Omental fat pad (tissue), 4 donors: Measurements from ENCODE around the gene VPS4A. TPM values are rescaled to one million over a fixed set of nuclear protein-coding genes. Genes with fewer than 3 reads are reported as not detected.
"Not testable (repeated sequence)": the region's sequence is repeated elsewhere in the genome, so short reads cannot be mapped to it uniquely, and the experiment has no call there.

ENCODE experiments used
- ATAC-seq: fragments of 150-250 bp; one replicate; pipeline ENCODE4 v1.9.1; 2016; ENCODE audit warnings: mild to moderate bottlenecking, moderate library complexity; ENCODE audit not compliant: low FRiP score
- DNase-seq: peaks from one replicate; pipeline ENCODE4 v3.0.0-alpha.2; 2019; ENCODE audit warnings: low spot score
- CTCF ChIP-seq, 3 donors: fragments of 450-650 bp; IDR thresholded peaks; one replicate each; pipeline ENCODE4 v1.5.1; 2016 to 2017; ENCODE audit warnings: antibody characterized with exemption in 3 of 3, mild to moderate bottlenecking in 3 of 3, moderate library complexity in 2 of 3
- total RNA-seq, 4 donors: library from RNA; depleted of rRNA; stranded (reverse); fragments of >200 nt; gene quantifications; one replicate each; pipeline ENCODE4 v1.1.0, GENCODE V29; 2016

The VPS4A gene
- total RNA-seq, 4 donors from 2014 or later, result 26.6 to 39.0 (median 34.1) TPM

DNA sequence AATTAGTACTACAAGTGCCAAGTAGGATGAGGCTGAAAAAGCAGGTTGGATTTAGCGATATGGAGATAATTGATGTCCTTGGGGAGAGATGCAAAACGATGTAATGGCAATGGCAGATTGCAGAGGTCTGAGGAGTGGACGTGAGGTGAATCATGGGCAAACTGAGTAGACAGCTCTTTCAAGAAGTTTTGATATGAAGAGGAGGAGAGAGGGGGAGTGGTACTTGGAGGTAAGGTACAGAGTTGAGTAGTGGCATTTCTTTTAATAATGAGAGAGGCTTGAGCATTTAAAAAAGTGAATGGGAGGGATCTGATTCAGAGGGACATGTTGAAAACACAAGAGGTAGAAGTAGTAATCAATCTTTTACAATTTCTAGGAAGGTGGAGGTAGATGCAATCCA lies 17.7 kb upstream of the VPS4A start:
- TF ChIP-seq CTCF (IDR thresholded peaks at IDR 0.05), result no peak
- no peak for ATAC-seq
- DNase-seq, result no peak

GRCh38 chr16:69294051-69294450 lies 17.1 kb upstream of the VPS4A start:
- TF ChIP-seq CTCF (IDR thresholded peaks at IDR 0.05), result no peak
- ATAC-seq, result no peak
- DNase-seq, result no peak

GRCh38 chr16:69296771-69297170 lies 14.4 kb upstream of the VPS4A start:
- DNase-seq, ATAC-seq: not testable (repeated sequence)

DNA sequence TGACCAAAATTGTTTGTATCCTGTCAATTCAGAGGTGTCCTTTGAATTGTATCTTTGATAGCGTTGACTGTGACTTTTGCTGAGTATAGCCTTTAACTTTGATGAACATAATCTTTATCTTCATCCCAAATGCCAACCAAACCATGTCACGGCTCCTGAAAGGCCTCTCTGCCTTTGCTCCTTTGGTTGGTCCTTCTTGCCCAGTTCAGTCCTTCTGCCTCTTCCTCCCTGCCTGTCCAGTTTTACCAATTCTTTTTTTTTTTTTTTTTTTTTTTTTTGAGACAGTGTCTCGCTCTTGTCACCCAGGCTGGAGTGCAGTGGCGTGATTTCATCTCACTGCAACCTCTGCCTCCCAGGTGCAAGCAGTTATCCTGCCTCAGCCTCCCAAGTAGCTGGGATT lies 12.9 kb upstream of the VPS4A start:
- no peak for DNase-seq
- no peak for TF ChIP-seq CTCF (IDR thresholded peaks at IDR 0.05)
- ATAC-seq, result no peak

GRCh38 chr16:69301187-69301586 lies 10.0 kb upstream of the VPS4A start:
- DNase-seq (no peak), ATAC-seq (no peak)
- TF ChIP-seq CTCF (IDR thresholded peaks at IDR 0.05), result no peak

- no peak for TF ChIP-seq CTCF (IDR thresholded peaks at IDR 0.05)
- ATAC-seq (no peak), DNase-seq (no peak)
Measured at GRCh38 chr16:69301861-69302260, 9.3 kb upstream of the VPS4A start.

GRCh38 chr16:69302301-69302700 lies 8.8 kb upstream of the VPS4A start:
- no peak for ATAC-seq
- no peak for TF ChIP-seq CTCF (IDR thresholded peaks at IDR 0.05)
- DNase-seq, result no peak

- TF ChIP-seq CTCF (IDR thresholded peaks at IDR 0.05), result no peak
Measured at GRCh38 chr16:69306031-69306430, 5.1 kb upstream of the VPS4A start.

More at GRCh38 chr16:69306031-69306430, 5.1 kb upstream of the VPS4A start:
- DNase-seq (no peak), ATAC-seq (no peak)
